K562 treated with DMSO at 1 percent for 24 hours (cell line): ENCODE measurements around the gene CHPT1. TPM values are rescaled to one million over a fixed set of nuclear protein-coding genes. Genes with fewer than 3 reads are reported as not detected.

ENCODE experiments used
- total RNA-seq: library from RNA; unstranded; fragments of 300-600 nt; gene quantifications from 2 replicates; pipeline ENCODE4 v1.2.3, GENCODE V29; 2022; ENCODE audit warnings: low read depth; ENCODE audit not compliant: insufficient read depth

The CHPT1 gene
- total RNA-seq: 86.5 and 86.6 TPM in 2 replicates

DNA sequence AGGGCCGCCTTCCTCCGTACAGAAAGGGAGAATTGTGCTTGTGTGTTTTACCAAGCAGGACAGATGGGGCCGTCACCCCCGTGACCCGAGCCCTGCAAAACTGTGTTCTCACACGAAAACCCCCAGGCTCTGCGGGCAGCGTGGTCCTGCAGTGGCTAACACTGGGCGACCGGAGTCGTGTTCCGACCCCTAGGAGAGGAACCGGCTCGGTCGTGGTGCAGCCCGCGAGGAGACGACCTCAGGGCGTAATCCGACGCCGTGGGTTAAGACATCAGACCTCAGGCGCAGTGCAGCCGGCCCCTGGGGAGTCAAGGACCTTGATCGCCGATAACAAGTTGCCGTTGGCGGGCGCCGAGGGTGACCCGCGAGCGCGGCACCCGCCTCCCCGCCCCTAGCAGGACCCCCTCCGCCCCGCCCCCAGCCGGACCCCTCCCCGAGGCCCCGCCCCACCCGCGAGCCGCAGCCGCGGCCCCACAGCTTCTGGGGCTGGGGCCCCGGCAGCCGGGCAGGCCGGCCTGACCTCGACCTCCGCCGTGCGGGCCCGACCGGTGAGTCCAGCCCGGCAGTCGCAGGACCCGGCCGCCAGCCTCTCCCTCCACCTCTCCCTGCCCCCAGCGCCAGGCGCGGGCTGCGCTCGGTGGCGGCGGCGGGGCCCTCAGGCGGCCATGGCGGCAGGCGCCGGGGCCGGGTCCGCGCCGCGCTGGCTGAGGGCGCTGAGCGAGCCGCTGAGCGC, at the start of gene CHPT1:
Gene CHPT1, plus strand, starts transcription at position 444 of the 733 bp plus-strand sequence. Its CDS starts 222 bp downstream, at position 666.

DNA sequence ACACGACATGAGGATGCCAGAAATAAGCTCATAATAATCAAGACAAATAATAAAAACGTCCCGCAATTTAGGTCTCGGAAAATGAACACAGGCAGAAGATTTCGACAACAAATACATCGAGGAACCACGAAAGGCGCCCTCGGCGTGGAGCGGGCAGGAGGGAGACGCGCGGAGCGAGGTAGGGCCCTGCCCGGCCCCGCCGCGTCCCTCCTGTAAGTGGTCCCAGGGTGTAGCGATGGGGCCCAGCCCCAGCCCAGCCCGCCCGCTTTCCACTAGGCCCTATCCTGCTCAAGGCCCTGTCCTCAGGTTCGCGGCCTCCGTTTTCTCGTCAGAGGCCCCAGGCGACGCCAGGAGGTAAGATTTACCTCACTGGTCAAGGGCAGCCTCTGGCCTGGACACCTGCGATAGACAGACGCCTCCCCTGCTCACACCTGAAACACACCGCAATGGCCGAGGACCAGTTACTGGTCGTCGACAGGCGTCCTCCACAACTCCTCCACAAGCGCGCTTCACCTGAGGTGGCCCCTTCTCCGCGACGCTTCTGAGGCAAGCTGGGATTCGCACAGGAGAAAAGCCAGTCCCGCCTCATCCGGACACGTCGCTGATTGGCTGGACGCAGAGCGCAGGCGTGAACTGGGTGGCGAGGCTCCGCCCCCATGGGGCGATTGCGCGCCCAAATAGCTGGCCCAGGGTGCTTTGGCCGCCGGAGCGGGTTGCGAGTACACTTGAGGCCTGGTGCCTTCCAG, 41.7 kb downstream of the CHPT1 start, which contains the start of gene SYCP3:
Gene SYCP3, minus strand, starts transcription at position 543 of the 746 bp plus-strand sequence. CDS start 1,527 bp downstream, outside the sequence.

Other genes starting within 250 kb of the CHPT1 start
- not detected in 2 replicates for gene SPIC, start 222.3 kb upstream of the CHPT1 start, total RNA-seq
- not detected in 2 replicates for gene MYBPC1, start 102.7 kb upstream of the CHPT1 start, total RNA-seq
- 0.46 TPM in 1 of 2 replicates, not detected in the other for gene SYCP3, start 41.8 kb downstream of the CHPT1 start, total RNA-seq
- 18.6 and 19.1 TPM in 2 replicates for gene GNPTAB, start 133.3 kb downstream of the CHPT1 start, total RNA-seq
- 12.3 and 13.0 TPM in 2 replicates for gene DRAM1, start 179.9 kb downstream of the CHPT1 start, total RNA-seq